ENCODE measurements around the gene DNAJC3. TPM values are rescaled to one million over a fixed set of nuclear protein-coding genes. Genes with fewer than 3 reads are reported as not detected.

Gene DNAJC3
- total and polyA plus RNA-seq, 2 experiments from 2014 or later: 27.1 to 91.4 TPM

GRCh38 chr13:95652821-95653220, 24.1 kb upstream of the DNAJC3 start:
- Histone ChIP-seq H3K27ac (no peak overlapping the region), H3K9me3 (ENCODE audit: low read depth) (no peaks in the 10 kb centered on the region), H3K4me1 (ENCODE audit: insufficient read depth) (peaks cover 4% of the 10 kb centered on the region), H3K9me2 (replicated peaks; ENCODE audit: insufficient read depth) (no peaks in the 10 kb centered on the region), H4K20me1 (ENCODE audit: insufficient read depth, poor library complexity, severe bottlenecking) (no peaks in the 10 kb centered on the region), H3K79me2 (no peaks in the 10 kb centered on the region), H3K4me2 (no peak overlapping the region), H2AFZ (no peak overlapping the region), H3K4me3 (no peak overlapping the region), H3K36me3 (replicated peaks; ENCODE audit: insufficient read depth, low read depth) (no peaks in the 10 kb centered on the region), H3K27me3 (no peaks in the 10 kb centered on the region)
- DNase-seq (ENCODE audit: low spot score): no peak
- TF ChIP-seq EZH2phosphoT487 (IDR thresholded peaks at IDR 0.05; ENCODE audit: low read depth, severe bottlenecking, unreplicated experiment): no peak
- TF ChIP-seq CTCF (IDR thresholded peaks at IDR 0.05; ENCODE audit: poor library complexity): no peak
- TF ChIP-seq EZH2 (IDR thresholded peaks at IDR 0.05; ENCODE audit: borderline replicate concordance): no peak
- WGBS (ENCODE audit: low lambda C conversion rate, missing lambda C conversion rate): 53% methylated on average over 3 of the region's 3 CpGs

- 52% methylated on average over 3 of the region's 3 CpGs for WGBS (ENCODE audit: low lambda C conversion rate, missing lambda C conversion rate)
- Histone ChIP-seq H3K36me3 (replicated peaks; ENCODE audit: insufficient read depth, low read depth) (no peaks in the 10 kb centered on the region), H4K20me1 (ENCODE audit: insufficient read depth, poor library complexity, severe bottlenecking) (no peaks in the 10 kb centered on the region), H3K27ac (no peak overlapping the region), H3K79me2 (no peaks in the 10 kb centered on the region), H3K9me3 (ENCODE audit: low read depth) (no peaks in the 10 kb centered on the region), H2AFZ (no peak overlapping the region), H3K9me2 (replicated peaks; ENCODE audit: insufficient read depth) (no peaks in the 10 kb centered on the region), H3K4me3 (no peak overlapping the region), H3K4me1 (ENCODE audit: insufficient read depth) (peaks cover 4% of the 10 kb centered on the region), H3K4me2 (no peak overlapping the region), H3K27me3 (no peaks in the 10 kb centered on the region)
- DNase-seq (ENCODE audit: low spot score): peak; percentile 30
- TF ChIP-seq EZH2 (IDR thresholded peaks at IDR 0.05; ENCODE audit: borderline replicate concordance) (no peak), EZH2phosphoT487 (IDR thresholded peaks at IDR 0.05; ENCODE audit: low read depth, severe bottlenecking, unreplicated experiment) (no peak), CTCF (IDR thresholded peaks at IDR 0.05; ENCODE audit: poor library complexity) (no peak)
Observed at GRCh38 chr13:95656386-95657015, 20.4 kb upstream of the DNAJC3 start.

- TF ChIP-seq CTCF (IDR thresholded peaks at IDR 0.05; ENCODE audit: poor library complexity): no peak
- no peak for TF ChIP-seq EZH2phosphoT487 (IDR thresholded peaks at IDR 0.05; ENCODE audit: low read depth, severe bottlenecking, unreplicated experiment)
- no peak for TF ChIP-seq EZH2 (IDR thresholded peaks at IDR 0.05; ENCODE audit: borderline replicate concordance)
- H2AFZ ChIP-seq: no peak overlapping the region
- no peak for DNase-seq (ENCODE audit: low spot score)
Observed at GRCh38 chr13:95659500-95659899, 17.4 kb upstream of the DNAJC3 start.

More at GRCh38 chr13:95659500-95659899, 17.4 kb upstream of the DNAJC3 start:
- Histone ChIP-seq H3K79me2 (no peaks in the 10 kb centered on the region), H3K4me1 (ENCODE audit: insufficient read depth) (peaks cover 4% of the 10 kb centered on the region), H3K27me3 (no peaks in the 10 kb centered on the region), H3K36me3 (replicated peaks; ENCODE audit: insufficient read depth, low read depth) (no peaks in the 10 kb centered on the region), H3K4me2 (no peak overlapping the region), H3K27ac (no peak overlapping the region), H3K9me2 (replicated peaks; ENCODE audit: insufficient read depth) (no peaks in the 10 kb centered on the region), H3K4me3 (no peak overlapping the region), H3K9me3 (ENCODE audit: low read depth) (no peaks in the 10 kb centered on the region), H4K20me1 (ENCODE audit: insufficient read depth, poor library complexity, severe bottlenecking) (no peaks in the 10 kb centered on the region)
